ENCODE measurements around the gene POU3F3.

The POU3F3 gene

GRCh38 chr2:104853534-104854497, at the start of gene POU3F3:
TSS of gene POU3F3 (plus strand) at chr2:104854115. CDS start at chr2:104855511, 1,396 bp downstream.
- H3K27ac ChIP-seq: no peak within 1 kb of the TSS
- DNase-seq (ENCODE audit: low read depth, low spot score): no peak

DNA sequence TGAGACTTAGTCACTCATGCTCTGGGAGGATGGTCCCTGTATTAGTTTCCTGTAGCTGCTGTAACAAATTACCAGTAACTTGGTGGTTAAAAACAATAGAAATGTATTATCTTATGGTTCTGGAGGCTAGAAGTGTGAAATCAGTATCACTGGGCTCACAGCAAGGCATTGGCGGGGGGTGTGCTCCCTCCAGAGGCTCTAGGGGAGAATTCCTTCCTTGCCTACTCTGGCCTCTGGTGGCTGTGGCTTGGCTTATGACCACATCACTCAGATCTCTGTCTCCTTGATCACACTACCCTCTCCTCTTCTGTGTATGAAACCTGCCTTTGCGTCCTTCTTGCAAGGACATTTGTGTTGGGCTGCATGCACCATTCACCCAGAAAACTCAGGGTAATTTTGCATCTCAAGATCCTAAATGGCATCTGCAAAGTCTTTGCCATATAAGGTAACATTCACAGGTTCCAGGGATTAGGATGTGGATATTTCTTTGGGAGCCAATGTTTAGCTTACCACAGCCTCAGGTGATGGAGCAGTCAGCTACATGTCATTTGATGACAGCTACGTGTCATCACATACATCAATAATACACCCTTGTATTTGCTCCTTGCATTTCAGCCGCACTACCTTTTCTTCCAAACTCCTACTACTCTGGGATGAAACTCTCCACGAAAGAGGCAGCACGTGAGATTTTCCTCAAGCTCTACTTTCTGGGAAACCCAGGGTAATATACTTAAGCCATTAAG, 49.6 kb upstream of the POU3F3 start:
- H3K27ac ChIP-seq: no peak overlapping the region
- DNase-seq (ENCODE audit: low read depth, low spot score): no peak

DNA sequence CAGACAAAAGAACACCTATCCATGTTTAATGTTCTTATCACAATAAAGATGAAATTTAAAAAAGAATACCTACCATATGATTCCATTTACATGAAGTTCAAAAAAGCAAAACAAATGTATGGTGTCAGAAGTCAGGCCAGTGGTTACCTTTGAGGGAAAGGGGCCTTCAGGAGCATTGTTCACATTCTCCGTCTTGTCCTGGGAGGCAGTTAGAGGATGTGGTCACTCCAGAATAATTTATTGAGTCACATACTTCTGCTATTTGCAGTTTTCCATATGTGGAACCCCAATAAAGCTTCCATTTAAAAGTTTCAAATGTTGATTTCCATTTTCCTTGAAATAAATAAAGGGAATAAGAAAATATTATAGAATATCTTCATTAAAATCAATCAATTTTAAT, 41.6 kb upstream of the POU3F3 start:
- H3K27ac ChIP-seq: no peak overlapping the region
- DNase-seq (ENCODE audit: low read depth, low spot score): no peak

DNA sequence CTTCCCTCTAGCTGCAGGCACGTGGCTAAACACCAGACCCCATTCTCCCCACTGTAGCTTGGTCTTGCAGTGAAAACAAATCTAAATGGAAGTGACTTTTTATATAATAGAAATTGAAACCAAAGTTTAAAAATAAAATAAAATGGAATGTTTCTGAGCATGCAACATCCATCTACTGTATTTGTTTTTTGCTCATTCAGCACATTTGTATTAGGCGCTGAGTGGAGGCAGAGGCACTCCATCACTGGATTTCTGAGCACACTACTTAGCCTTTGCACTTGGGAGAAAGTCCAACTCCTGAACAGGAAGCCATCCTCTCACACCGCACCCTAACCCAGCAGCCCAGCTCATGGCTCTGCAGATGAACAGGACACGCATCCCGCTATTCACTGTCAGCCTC, 37.8 kb upstream of the POU3F3 start:
- H3K27ac ChIP-seq: no peak overlapping the region
- no peak for DNase-seq (ENCODE audit: low read depth, low spot score)

- no peak overlapping the region for H3K27ac ChIP-seq
- no peak for DNase-seq (ENCODE audit: low read depth, low spot score)
Measured at GRCh38 chr2:104818264-104818663, 35.7 kb upstream of the POU3F3 start.

GRCh38 chr2:104820126-104820525, 33.8 kb upstream of the POU3F3 start:
- no peak overlapping the region for H3K27ac ChIP-seq
- DNase-seq (ENCODE audit: low read depth, low spot score): no peak

DNA sequence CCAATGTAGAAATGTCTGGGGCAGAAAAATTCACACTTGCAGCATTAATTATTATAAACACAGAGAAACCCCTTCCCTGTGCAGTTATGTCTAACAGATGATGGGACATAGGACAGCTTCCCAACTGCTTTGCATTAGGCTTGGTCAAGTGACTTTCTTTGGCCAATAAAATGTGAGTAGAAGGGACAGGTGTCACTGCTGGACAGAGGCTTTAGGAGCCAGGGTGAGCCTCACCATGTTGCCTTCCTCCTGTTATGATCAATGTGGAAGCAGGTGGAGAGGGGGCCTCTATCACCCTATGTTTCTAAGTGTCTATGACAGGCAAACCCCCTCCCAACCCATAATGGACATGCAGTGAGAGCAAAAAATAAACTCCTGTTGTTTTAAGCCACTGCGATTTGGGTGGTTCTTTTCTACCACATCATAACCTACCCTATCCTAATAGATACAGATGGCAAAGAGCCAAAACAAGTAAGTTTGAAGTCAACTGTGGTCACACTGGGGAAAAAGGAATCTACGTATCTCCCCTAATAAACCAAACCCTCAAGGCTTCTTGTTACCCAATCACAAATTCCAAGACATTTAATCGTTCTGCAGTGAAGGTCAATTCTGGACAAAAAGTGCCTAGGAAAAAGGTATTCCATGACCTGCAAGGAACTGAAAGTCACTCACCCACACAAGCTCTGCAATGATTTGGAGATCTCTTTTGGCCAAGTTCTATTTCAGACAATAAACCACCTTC, 28.6 kb upstream of the POU3F3 start:
- no peak for DNase-seq (ENCODE audit: low read depth, low spot score)
- H3K27ac ChIP-seq: no peak overlapping the region

GRCh38 chr2:104826016-104826415, 27.9 kb upstream of the POU3F3 start:
- no peak for DNase-seq (ENCODE audit: low read depth, low spot score)
- H3K27ac ChIP-seq: no peak overlapping the region

DNA sequence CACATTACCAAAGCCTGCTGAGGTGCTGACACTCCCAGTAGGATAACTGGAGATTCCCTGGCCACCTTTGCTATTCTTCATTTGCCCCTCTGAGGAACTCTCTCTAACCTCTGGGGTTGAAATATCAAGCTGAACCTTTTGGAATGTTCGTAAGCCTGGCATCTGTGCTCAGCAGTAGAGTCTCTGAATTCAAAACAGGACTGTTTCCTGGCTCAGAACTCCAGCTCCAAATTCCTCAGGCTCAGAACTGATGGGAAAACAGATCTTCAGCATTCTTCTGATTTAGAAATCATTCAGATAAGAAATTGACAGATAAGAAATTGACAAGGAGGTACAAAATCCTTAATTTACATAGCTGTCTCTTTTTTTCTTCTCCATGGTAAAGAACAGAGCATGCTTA, 22.2 kb upstream of the POU3F3 start:
- DNase-seq (ENCODE audit: low read depth, low spot score): no peak

DNA sequence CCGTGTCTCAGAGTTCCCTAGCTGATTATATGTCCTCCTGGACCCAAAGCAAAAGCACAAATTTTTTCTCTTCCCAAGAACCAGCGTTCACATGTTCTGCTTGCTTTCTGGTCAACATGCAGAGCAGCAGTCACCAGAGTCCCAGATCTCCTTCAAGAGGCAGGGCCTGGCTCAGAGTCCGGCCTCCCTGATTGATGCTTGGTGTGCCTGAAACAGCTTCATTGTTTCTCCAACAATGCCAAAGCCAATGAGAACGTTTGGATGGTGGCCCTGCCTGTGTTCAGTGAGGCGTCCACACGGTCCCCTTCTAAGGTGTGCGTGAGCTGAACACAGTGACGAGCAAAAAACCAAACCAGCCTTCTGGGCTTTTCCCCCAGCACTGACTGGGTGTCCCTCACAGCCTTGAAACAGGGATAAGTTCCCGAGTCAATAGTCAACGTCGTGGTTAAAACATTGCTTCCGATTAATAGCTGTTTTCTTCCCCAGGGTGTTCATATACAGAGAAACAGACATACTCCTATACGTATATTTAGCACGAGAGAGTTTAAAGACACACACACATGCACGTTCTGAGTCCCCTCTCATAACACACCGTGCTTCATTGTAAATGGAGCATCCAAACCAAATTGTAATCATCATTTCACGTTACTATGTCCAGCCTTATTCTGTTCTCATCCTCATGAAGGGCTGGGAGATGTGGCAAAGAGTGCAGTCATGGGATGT, 19.3 kb upstream of the POU3F3 start:
- no peak overlapping the region for H3K27ac ChIP-seq
- DNase-seq (ENCODE audit: low read depth, low spot score): no peak

More for the DNA sequence above, 22.2 kb upstream of the POU3F3 start:
- no peak overlapping the region for H3K27ac ChIP-seq

DNA sequence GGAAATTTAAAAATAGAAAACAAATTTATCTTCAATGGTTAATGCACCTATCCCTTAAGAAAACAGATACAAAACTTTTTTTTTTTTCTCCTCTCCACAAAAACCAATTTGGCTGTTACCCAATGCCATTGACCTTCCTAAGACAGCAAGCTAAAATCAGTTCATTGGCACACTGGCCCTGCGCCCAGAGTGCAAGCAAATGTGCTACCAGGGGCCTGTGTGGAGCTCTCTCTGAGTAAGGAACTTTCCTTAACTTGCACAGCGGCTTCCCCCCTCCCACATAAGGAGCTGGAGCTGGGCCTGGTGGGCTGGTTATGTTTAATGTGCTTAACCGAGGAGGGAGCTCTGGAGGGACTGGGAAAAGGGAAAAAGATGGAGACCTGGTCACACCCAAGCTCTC, 17.6 kb upstream of the POU3F3 start:
- H3K27ac ChIP-seq: no peak overlapping the region
- DNase-seq (ENCODE audit: low read depth, low spot score): no peak

DNA sequence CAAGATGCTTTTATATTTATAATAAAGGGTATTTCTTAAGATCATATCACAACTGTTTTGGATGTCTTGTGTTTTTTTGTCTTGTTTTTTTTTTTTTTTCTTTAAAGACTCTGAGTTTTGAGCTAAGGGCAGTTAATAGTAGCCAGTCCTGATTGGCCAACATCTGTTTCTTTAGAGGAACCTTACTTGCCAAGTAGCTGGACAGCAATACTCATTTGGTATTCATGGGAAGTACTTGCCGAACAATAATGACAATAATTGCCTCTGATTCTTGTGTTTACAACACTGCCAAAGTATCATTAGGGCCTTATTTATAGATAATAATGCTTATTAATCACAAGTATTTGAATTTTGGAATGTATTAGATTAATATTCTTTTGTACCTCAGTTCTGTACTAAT, 17.1 kb upstream of the POU3F3 start:
- H3K27ac ChIP-seq: no peak overlapping the region

DNA sequence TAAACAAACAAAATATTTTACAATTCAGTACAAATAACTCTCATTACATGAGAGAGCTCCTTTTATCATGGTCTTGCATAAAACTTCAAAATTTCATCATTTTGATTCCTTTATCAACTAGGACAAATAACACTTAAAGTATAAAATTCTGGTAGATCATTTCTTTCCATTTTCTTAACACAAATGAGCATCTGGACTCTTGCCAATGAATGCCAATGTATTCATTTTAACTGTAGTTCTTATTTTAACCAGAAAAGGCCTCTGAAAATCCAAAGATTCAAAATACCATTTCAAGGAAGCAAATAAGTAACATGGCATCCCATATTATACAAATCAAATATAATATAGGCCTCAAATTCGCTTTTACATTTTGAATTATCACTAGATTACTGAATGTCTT, 13.8 kb upstream of the POU3F3 start:
- no peak overlapping the region for H3K27ac ChIP-seq
- DNase-seq (ENCODE audit: low read depth, low spot score): no peak

More for the DNA sequence above, 17.1 kb upstream of the POU3F3 start:
- no peak for DNase-seq (ENCODE audit: low read depth, low spot score)

- DNase-seq (ENCODE audit: low read depth, low spot score): no peak
Measured at GRCh38 chr2:104840893-104841585, 12.9 kb upstream of the POU3F3 start.

DNA sequence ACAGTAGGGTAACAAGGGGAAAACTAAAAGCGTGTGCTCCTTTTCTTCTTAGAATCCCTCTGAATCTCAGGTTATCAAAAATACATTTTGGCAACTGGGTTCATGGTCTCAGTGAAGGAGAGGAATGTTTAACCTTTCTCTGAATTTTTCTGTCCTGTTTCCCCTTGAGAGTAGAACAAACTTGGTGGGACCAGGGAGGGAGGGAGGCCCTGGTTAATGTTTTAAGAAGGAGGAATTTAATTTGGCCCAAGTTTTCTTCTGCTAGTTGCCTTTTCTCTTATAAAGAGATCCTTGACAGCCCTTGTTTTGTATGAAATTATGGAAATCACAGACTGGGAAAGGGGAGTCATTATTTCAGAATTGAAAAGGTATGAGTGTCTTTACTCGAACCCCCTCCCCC, 12.2 kb upstream of the POU3F3 start:
- no peak for DNase-seq (ENCODE audit: low read depth, low spot score)
- no peak overlapping the region for H3K27ac ChIP-seq

More at GRCh38 chr2:104840893-104841585, 12.9 kb upstream of the POU3F3 start:
- H3K27ac ChIP-seq: no peak overlapping the region

- no peak for DNase-seq (ENCODE audit: low read depth, low spot score)
- no peak overlapping the region for H3K27ac ChIP-seq
Measured at GRCh38 chr2:104844807-104845551, 8.9 kb upstream of the POU3F3 start.

DNA sequence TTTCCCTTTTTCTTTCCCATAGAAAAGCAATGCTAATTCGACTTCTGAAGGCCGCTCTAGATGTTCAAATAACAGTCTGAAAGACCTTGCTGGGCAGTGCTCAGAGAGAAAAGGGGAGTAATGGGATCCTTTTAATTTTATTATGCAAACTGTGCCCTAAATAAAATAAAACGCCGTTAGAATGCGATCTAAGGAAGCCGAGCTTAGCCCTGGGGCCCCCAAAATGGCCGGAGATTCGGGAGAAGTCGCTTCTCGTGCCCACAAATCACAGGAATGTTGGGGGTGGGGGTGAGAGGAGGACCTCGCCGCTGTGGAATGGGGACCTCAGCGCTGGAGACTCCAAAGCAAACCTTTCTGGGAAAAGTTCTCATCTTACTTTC, 8.4 kb upstream of the POU3F3 start:
- H3K27ac ChIP-seq: no peak overlapping the region
- DNase-seq (ENCODE audit: low read depth, low spot score): no peak

DNA sequence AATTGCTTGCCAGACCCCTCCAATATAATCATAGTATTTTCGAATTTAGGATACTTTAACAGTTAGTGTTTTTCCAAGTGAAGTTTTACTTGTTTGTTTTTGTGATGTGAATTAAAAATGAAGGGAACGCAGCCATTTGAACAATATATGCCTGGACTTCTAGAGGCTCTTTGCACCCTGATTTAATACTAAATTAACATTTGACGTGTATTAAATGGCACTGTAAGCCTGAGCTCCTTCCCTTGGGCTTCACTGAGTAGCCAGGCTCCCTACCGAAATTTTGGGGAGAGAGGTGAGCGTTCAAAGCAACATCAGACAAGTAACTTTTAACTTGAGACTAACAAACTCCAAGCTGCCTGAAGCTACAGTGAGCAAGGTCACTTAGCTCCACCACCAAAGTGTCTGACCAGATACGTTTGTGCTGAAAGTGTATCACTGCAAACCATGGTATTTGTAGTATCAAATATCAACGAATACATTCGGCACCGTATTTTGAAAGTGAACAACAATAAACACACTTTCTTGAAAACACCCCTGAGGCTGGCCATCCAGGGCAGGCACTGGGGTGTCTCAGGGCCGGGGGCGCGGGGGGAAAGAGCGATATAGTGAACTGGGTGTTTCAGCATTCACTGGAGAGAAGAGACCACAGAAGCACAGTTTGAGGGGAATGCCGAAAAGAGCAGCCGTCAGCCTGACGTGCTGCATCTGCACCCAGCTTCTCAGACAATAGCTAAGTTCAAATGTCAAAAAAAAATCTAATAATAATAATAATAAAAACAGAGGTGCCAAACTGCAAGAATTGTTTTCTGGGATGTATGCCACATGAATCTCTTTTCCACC, 7.7 kb upstream of the POU3F3 start:
- H3K27ac ChIP-seq: no peak overlapping the region
- no peak for DNase-seq (ENCODE audit: low read depth, low spot score)
